Activated T-cell treated with anti-CD3 and anti-CD28 coated beads for 24 hours (primary cell): ENCODE results near the gene TAF4.
"Not testable (repeated sequence)": the region's sequence is repeated elsewhere in the genome, so short reads cannot be mapped to it uniquely, and the experiment has no call there.

Experiments used
- DNase-seq: peaks from one replicate; pipeline ENCODE4 v3.0.0-alpha.2; 2020; ENCODE audit warnings: low read depth

The TAF4 gene

DNA sequence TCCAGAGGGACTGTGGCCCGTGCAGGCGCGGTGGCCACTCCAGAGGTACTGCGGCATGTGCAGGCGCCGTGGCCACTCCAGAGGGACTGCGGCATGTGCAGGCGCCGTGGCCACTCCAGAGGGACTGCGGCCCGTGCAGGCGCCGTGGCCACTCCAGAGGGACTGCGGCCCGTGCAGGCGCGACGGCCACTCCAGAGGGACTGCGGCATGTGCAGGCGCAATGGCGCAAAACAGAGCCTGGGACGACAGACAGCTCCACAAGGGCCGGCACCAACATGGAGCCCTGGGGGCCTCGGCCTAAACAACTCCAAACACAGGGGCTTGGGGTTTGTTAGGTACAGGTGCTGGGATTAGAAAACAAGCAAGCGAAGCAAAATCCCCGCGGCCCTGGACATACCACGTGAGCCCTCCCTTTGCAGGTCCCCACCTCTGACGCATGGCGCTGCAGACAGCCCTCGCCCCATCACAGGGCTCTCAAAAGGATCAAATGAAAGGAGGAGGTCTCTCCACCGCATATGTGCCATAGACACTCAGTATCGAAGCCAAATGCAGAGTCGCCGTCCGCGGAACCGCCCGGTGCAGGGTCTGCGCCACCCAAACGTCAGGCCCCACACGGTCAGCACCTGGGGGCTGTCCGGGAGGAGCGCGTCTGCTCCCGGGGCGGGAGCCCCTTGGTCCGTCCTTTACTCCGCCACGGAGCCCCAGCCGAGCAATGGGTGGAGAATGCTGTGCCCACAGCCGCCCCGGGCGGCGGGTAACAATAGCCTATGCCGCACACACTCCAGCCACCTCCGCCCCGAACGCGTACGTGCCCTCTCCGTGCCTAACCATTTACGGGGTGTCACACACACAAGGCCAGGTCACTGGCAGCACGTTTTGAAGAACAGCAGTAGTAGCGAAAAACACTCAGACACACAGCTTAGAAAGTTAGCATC is 85.7 kb downstream of the TAF4 start:
- DNase-seq, result no peak

DNA sequence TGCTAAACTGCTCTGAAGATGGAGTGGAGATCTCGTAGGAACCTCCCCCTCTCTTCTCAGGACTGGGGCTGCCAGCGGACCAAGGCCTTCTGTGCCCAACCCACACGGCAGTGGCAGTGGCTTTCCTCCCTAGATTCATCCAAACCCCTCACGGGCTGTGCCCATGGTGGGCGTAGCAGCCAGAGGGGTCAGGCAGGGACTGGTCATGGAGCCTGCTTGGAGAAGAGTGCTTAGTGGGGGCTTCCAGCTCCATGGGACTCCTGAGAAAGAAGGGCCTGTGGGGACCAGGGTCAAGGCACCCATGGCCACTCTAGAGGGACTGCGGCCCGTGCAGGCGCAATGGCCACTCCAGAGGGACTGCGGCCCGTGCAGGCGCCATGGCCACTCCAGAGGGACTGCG is 86.6 kb downstream of the TAF4 start:
- DNase-seq, result no peak

- no peak for DNase-seq
Measured at GRCh38 chr20:61978491-61978890, 87.2 kb downstream of the TAF4 start.

- no peak for DNase-seq
Measured at GRCh38 chr20:61977419-61977786, 88.3 kb downstream of the TAF4 start.

- no peak for DNase-seq
Measured at GRCh38 chr20:61976644-61977418, 88.8 kb downstream of the TAF4 start.

DNA sequence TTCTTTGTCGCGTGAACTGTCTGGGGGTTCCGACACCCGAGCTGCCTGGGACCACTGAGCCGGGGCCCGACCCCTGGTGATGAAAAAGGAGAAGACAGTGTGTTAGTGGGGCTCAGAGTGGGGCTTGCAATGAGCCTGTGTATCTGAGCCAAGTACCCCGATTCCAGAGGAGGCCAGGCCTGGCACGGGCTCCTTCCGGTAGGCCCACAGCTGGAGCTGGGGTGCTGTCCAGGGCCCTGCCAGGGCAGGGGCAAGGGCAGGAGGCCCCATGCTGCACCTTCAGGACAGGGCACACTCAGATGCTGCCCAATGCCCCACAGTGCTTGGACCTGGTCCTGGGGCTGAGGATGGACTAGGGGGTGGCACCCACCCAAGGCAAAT is 89.4 kb downstream of the TAF4 start:
- DNase-seq, result no peak

DNA sequence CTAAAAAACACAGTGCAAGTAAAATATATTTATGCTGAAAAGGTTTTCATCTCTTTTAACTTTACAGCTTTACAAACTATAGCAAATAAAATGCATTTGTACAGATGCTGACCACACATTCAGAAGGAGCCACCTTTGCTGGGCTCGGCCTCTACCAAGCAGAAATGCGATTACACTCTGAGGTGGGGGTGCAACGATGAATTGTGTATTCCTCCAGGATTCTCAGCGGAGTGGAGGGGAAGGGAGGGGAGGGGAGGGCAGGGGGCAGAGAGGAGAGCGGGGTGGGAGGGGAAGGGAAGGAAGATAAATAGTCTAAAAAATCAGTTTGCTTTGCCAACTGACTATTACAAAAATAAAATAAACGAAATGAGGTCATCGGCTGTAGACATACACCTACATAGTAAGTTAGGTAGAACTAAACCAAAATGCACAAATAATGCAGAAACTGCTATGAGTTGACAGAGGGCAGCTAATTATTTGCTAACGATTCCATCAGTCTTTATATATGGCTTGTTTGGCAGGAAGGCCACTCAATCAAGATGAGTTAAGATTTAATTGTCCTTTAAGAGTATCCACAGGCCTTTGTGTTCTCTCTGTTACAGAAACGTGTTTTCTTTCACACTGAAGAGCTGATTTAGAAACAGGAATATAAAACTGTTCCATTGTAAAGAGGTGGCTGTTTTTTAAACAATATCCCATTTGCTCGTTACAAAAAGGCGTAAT is 90.1 kb downstream of the TAF4 start:
- no peak for DNase-seq

- DNase-seq, result no peak
Measured at GRCh38 chr20:61974357-61974665, 91.4 kb downstream of the TAF4 start.

- DNase-seq, result no peak
Measured at GRCh38 chr20:61973515-61974356, 91.9 kb downstream of the TAF4 start.

DNA sequence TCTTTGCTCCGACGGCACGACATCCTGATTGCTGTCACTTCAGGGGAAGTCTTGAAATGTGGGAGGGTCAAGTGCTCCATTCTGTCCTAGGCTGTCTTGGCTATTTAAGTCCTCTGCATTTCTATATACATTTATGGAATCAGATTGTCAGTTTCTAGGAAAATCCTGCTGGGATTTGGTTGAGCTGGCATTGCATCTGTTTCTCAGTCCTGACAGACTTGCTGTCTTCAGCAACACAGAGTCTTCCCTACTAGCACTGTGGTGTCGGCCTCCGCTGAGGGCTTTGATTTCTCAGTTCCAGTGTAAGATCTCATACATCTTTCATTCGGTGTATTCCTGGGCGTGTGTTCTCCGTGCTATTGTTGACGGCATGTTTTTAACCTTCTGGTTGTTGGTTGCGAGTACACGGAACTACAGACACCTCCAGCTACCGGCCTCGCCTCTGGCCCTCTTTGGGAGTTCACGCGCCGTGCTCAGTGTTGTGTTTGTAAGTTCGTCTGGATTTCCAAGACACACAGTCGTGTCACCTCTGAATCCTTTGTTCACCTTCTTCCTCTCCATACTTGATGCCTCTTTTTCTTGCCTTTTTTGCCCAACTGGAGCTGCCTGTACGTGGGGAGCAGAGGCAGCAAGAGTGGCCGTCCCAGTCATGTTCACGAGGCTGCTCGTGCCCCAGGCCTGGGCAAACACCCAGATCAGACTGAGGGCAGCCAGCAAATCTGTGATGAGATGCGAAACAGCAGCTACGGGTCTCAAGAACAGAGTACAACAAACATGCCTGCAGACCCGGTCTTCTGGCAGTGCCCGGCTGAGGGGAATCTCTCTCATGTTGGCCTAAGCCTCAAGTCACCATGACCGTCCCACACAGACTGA is 92.8 kb downstream of the TAF4 start:
- no peak for DNase-seq

GRCh38 chr20:61971595-61971994 is 94.1 kb downstream of the TAF4 start:
- DNase-seq, result not testable (repeated sequence)

GRCh38 chr20:61970357-61970756 is 95.3 kb downstream of the TAF4 start:
- no peak for DNase-seq

DNA sequence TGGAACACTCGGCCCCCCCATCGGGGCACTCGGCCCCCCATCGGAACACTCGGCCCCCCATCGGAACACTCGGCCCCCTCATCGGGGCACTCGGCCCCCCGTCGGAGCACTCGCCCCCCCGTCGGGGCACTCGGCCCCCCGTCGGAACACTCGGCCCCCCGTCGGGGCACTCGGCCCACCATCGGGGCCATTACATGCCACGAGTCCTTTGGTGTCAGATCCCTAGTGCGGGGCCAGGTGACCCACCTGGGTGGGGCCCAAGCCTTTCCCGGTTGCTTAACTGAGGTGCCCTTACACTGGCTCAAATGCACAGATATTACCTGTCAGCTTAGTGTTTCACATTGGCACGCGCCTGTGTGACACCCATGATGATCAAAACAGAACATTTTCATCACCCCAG is 95.9 kb downstream of the TAF4 start:
- DNase-seq, result no peak

DNA sequence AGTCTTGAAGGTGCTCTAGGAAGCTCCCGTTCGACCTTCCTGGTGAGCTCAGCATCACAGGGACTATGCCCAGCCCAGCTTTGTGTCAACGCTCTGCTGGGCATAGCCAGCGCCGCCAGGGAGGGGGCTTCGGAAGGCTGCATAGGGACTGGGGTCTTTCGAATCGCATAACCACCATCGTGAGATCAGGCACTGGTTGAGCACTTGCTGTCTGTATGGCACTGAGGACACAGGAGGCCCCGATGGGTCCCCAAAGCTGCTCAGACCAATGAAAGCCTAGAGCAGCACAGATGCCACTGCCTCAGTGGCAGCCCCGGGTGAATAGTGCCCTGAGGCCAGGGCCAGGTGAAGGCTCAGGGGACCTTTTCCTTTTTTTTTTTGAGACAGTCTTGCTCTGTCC is 96.7 kb downstream of the TAF4 start:
- no peak for DNase-seq

- no peak for DNase-seq
Measured at GRCh38 chr20:61968036-61968810, 97.5 kb downstream of the TAF4 start.

DNA sequence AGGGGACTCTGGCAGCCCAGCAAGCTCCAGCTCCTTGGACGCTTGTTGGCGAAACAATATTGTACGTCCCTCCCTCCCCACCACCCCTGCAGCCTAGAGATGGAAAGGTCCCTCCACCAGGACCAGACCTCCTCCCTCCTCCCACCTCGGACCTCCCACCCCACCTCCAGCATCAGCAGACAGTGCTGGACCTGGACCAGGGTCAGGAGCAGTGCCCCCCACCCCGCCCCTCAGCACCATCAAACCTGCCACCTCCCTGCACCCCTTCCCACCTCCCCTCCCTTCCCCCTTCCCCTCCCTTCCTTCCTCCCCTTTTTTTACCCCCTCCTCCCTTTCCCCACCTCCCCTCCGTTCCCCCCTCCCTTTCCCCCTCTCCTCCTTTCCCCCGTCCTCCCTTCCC is 98.4 kb downstream of the TAF4 start:
- DNase-seq, result no peak

GRCh38 chr20:61966492-61967244 is 99.0 kb downstream of the TAF4 start:
- DNase-seq, result no peak

GRCh38 chr20:61965606-61966491 is 99.8 kb downstream of the TAF4 start:
- no peak for DNase-seq
